Measurements from ENCODE around the gene AGAP1.

AGAP1 gene

GRCh38 chr2:235592836-235593235, 99.0 kb downstream of the AGAP1 start:
- no peak overlapping the region for H3K27ac ChIP-seq (ENCODE audit: low read depth, low read length)
- H3K27me3 ChIP-seq (ENCODE audit: control insufficient read depth in 1 of 2, insufficient read depth in 2 of 2, low read length in 2 of 2), result no peaks in the 10 kb centered on the region
- H3K4me1 ChIP-seq (ENCODE audit: control insufficient read depth in 1 of 2, insufficient read depth in 2 of 2, low read length in 2 of 2), result no peaks in the 10 kb centered on the region
- H3K9me3 ChIP-seq (ENCODE audit: control insufficient read depth in 1 of 2, low read length in 2 of 2), result no peaks in the 10 kb centered on the region
- H3K36me3 ChIP-seq (ENCODE audit: control insufficient read depth in 1 of 2, insufficient read depth in 2 of 2, low read length in 2 of 2), result no peaks in the 10 kb centered on the region
- H3K9ac ChIP-seq (ENCODE audit: low read depth in 1 of 2, low read length in 2 of 2), result no peak overlapping the region
- H3K4me3 ChIP-seq (ENCODE audit: low read depth in 1 of 2, low read length in 2 of 2), result no peak overlapping the region

- H3K9ac ChIP-seq (ENCODE audit: low read depth in 1 of 2, low read length in 2 of 2), result no peak overlapping the region
- H3K4me1 ChIP-seq (ENCODE audit: control insufficient read depth in 1 of 2, insufficient read depth in 2 of 2, low read length in 2 of 2), result peaks cover 0 to under 1% of the 10 kb centered on the region in 2 donors
- no peaks in the 10 kb centered on the region for H3K36me3 ChIP-seq (ENCODE audit: control insufficient read depth in 1 of 2, insufficient read depth in 2 of 2, low read length in 2 of 2)
- no peak overlapping the region for H3K27ac ChIP-seq (ENCODE audit: low read depth, low read length)
- H3K27me3 ChIP-seq (ENCODE audit: control insufficient read depth in 1 of 2, insufficient read depth in 2 of 2, low read length in 2 of 2), result no peaks in the 10 kb centered on the region
- H3K4me3 ChIP-seq (ENCODE audit: low read depth in 1 of 2, low read length in 2 of 2), result no peak overlapping the region
- H3K9me3 ChIP-seq (ENCODE audit: control insufficient read depth in 1 of 2, low read length in 2 of 2), result no peaks in the 10 kb centered on the region
Observed at GRCh38 chr2:235594041-235594440, 100.2 kb downstream of the AGAP1 start.

DNA sequence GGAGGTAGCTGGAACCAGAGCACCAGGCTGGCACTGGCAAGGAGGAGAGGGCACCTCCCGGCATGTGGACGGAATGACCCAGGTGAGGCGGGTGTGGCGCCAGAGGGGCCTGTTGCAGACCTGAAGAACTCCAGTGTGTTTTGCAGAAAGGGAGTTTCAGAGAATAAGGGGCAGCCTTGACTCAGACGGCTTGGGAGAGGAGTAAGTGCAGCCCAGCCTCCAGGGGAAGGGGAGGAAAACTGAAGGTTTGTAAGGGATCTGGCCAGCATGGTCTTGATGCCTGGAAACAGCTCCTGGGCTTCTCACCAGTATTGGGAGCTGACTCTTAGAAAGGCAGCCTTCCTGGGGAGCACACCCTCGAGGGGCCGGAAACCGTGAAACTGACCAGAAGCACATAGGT, 101.1 kb downstream of the AGAP1 start:
- Histone ChIP-seq H3K27ac (ENCODE audit: low read depth, low read length) (no peak overlapping the region), H3K36me3 (ENCODE audit: control insufficient read depth in 1 of 2, insufficient read depth in 2 of 2, low read length in 2 of 2) (no peaks in the 10 kb centered on the region), H3K9me3 (ENCODE audit: control insufficient read depth in 1 of 2, low read length in 2 of 2) (no peaks in the 10 kb centered on the region), H3K27me3 (ENCODE audit: control insufficient read depth in 1 of 2, insufficient read depth in 2 of 2, low read length in 2 of 2) (no peaks in the 10 kb centered on the region), H3K4me3 (ENCODE audit: low read depth in 1 of 2, low read length in 2 of 2) (no peak overlapping the region), H3K4me1 (ENCODE audit: control insufficient read depth in 1 of 2, insufficient read depth in 2 of 2, low read length in 2 of 2) (peaks cover under 1 to 6% of the 10 kb centered on the region in 2 donors), H3K9ac (ENCODE audit: low read depth in 1 of 2, low read length in 2 of 2) (no peak overlapping the region)

GRCh38 chr2:235595422-235596010, 101.7 kb downstream of the AGAP1 start:
- Histone ChIP-seq H3K36me3 (ENCODE audit: control insufficient read depth in 1 of 2, insufficient read depth in 2 of 2, low read length in 2 of 2) (no peaks in the 10 kb centered on the region), H3K9me3 (ENCODE audit: control insufficient read depth in 1 of 2, low read length in 2 of 2) (no peaks in the 10 kb centered on the region), H3K27me3 (ENCODE audit: control insufficient read depth in 1 of 2, insufficient read depth in 2 of 2, low read length in 2 of 2) (no peaks in the 10 kb centered on the region), H3K9ac (ENCODE audit: low read depth in 1 of 2, low read length in 2 of 2) (no peak overlapping the region), H3K4me3 (ENCODE audit: low read depth in 1 of 2, low read length in 2 of 2) (no peak overlapping the region), H3K4me1 (ENCODE audit: control insufficient read depth in 1 of 2, insufficient read depth in 2 of 2, low read length in 2 of 2) (peaks cover 4 to 6% of the 10 kb centered on the region in 2 donors), H3K27ac (ENCODE audit: low read depth, low read length) (no peak overlapping the region)

GRCh38 chr2:235596272-235596671, 102.4 kb downstream of the AGAP1 start:
- peaks cover 4 to 6% of the 10 kb centered on the region in 2 donors for H3K4me1 ChIP-seq (ENCODE audit: control insufficient read depth in 1 of 2, insufficient read depth in 2 of 2, low read length in 2 of 2)
- no peaks in the 10 kb centered on the region for H3K27me3 ChIP-seq (ENCODE audit: control insufficient read depth in 1 of 2, insufficient read depth in 2 of 2, low read length in 2 of 2)
- H3K9ac ChIP-seq (ENCODE audit: low read depth in 1 of 2, low read length in 2 of 2), result no peak overlapping the region
- no peaks in the 10 kb centered on the region for H3K36me3 ChIP-seq (ENCODE audit: control insufficient read depth in 1 of 2, insufficient read depth in 2 of 2, low read length in 2 of 2)
- no peak overlapping the region for H3K27ac ChIP-seq (ENCODE audit: low read depth, low read length)
- no peaks in the 10 kb centered on the region for H3K9me3 ChIP-seq (ENCODE audit: control insufficient read depth in 1 of 2, low read length in 2 of 2)
- H3K4me3 ChIP-seq (ENCODE audit: low read depth in 1 of 2, low read length in 2 of 2), result no peak overlapping the region

GRCh38 chr2:235597081-235597615, 103.3 kb downstream of the AGAP1 start:
- Histone ChIP-seq H3K4me1 (ENCODE audit: control insufficient read depth in 1 of 2, insufficient read depth in 2 of 2, low read length in 2 of 2) (peaks cover 4 to 6% of the 10 kb centered on the region in 2 donors), H3K27me3 (ENCODE audit: control insufficient read depth in 1 of 2, insufficient read depth in 2 of 2, low read length in 2 of 2) (no peaks in the 10 kb centered on the region), H3K36me3 (ENCODE audit: control insufficient read depth in 1 of 2, insufficient read depth in 2 of 2, low read length in 2 of 2) (no peaks in the 10 kb centered on the region), H3K27ac (ENCODE audit: low read depth, low read length) (no peak overlapping the region), H3K9ac (ENCODE audit: low read depth in 1 of 2, low read length in 2 of 2) (no peak overlapping the region), H3K9me3 (ENCODE audit: control insufficient read depth in 1 of 2, low read length in 2 of 2) (no peaks in the 10 kb centered on the region), H3K4me3 (ENCODE audit: low read depth in 1 of 2, low read length in 2 of 2) (no peak overlapping the region)

DNA sequence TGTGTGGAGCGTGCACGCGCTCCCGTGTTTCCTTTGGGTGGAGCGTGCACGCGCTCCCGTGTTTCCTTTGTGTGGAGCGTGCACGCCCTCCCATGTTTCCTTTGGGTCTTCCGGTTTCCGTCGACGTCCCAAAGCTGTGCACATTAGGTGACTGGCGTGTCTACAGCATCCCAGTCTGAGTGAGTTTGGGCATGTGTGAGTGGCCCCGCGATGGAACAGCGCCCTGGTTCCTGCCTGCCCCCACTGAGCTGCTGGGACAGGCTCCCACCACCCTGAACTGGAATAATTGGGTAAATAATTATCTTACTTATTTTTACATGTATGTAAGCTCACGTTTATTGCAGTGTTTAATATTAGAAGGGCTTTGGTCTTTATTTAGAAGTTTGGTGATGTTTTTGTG, 104.2 kb downstream of the AGAP1 start:
- H3K9me3 ChIP-seq (ENCODE audit: control insufficient read depth in 1 of 2, low read length in 2 of 2), result no peaks in the 10 kb centered on the region

DNA sequence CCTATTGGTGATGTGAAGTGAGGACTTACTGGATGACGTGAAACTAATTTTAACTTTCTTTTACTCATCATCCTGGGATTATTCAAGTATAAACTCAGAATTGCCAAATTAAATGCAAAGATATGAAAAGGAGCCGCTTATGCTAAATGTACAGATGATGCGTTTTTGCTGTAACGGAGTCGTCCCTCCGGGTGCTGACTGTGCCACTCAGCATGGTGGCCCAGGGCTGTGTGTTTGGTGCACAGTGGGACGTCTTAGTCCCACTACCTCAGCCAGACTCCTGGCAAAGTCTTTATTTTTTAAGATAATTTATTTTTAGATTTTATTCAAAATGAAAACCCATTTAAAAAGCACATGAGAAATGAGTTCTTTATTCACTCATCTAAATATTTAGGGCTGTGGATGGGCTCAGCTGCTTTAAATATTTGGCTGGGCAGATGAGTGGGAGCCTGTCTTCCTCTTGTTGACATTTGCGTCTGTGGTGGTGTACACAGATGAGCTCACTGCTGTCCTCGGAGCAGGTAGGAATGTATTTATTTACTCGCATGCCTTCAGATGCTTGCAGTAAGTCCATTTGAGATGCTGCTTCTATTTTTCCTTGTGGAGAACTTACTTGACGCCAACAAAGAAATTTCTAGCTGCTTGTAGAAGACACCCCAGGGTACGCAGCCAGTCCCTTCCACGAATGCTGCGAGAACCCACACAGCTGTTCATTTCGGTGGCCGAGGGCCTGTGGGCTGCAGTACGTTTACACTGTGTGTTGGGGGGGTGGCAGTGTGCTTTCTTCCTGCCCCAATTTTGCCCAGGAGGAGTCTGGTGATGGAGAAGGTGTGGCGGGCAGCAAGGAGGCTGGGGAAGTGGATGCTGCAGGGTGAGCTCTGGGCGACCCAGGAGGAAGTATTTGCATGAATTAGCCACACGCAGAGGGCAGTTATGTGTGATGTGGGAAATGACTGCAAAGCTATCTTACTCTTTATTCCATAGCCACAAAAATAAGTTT, 105.0 kb downstream of the AGAP1 start:
- no peaks in the 10 kb centered on the region for H3K9me3 ChIP-seq (ENCODE audit: control insufficient read depth in 1 of 2, low read length in 2 of 2)
- H3K4me1 ChIP-seq (ENCODE audit: control insufficient read depth in 1 of 2, insufficient read depth in 2 of 2, low read length in 2 of 2), result peaks cover 4 to 6% of the 10 kb centered on the region in 2 donors
- H3K9ac ChIP-seq (ENCODE audit: low read depth in 1 of 2, low read length in 2 of 2), result no peak overlapping the region
- H3K4me3 ChIP-seq (ENCODE audit: low read depth in 1 of 2, low read length in 2 of 2), result no peak overlapping the region
- H3K36me3 ChIP-seq (ENCODE audit: control insufficient read depth in 1 of 2, insufficient read depth in 2 of 2, low read length in 2 of 2), result no peaks in the 10 kb centered on the region
- no peaks in the 10 kb centered on the region for H3K27me3 ChIP-seq (ENCODE audit: control insufficient read depth in 1 of 2, insufficient read depth in 2 of 2, low read length in 2 of 2)
- no peak overlapping the region for H3K27ac ChIP-seq (ENCODE audit: low read depth, low read length)

More for the DNA sequence above, 104.2 kb downstream of the AGAP1 start:
- H3K4me3 ChIP-seq (ENCODE audit: low read depth in 1 of 2, low read length in 2 of 2), result no peak overlapping the region
- peaks cover 4 to 6% of the 10 kb centered on the region in 2 donors for H3K4me1 ChIP-seq (ENCODE audit: control insufficient read depth in 1 of 2, insufficient read depth in 2 of 2, low read length in 2 of 2)
- H3K27ac ChIP-seq (ENCODE audit: low read depth, low read length), result no peak overlapping the region
- H3K9ac ChIP-seq (ENCODE audit: low read depth in 1 of 2, low read length in 2 of 2), result no peak overlapping the region
- H3K36me3 ChIP-seq (ENCODE audit: control insufficient read depth in 1 of 2, insufficient read depth in 2 of 2, low read length in 2 of 2), result no peaks in the 10 kb centered on the region
- no peaks in the 10 kb centered on the region for H3K27me3 ChIP-seq (ENCODE audit: control insufficient read depth in 1 of 2, insufficient read depth in 2 of 2, low read length in 2 of 2)

- Histone ChIP-seq H3K27me3 (ENCODE audit: control insufficient read depth in 1 of 2, insufficient read depth in 2 of 2, low read length in 2 of 2) (no peaks in the 10 kb centered on the region), H3K27ac (ENCODE audit: low read depth, low read length) (no peak overlapping the region), H3K36me3 (ENCODE audit: control insufficient read depth in 1 of 2, insufficient read depth in 2 of 2, low read length in 2 of 2) (no peaks in the 10 kb centered on the region), H3K9me3 (ENCODE audit: control insufficient read depth in 1 of 2, low read length in 2 of 2) (no peaks in the 10 kb centered on the region), H3K4me1 (ENCODE audit: control insufficient read depth in 1 of 2, insufficient read depth in 2 of 2, low read length in 2 of 2) (peaks cover 4 to 6% of the 10 kb centered on the region in 2 donors), H3K4me3 (ENCODE audit: low read depth in 1 of 2, low read length in 2 of 2) (no peak overlapping the region), H3K9ac (ENCODE audit: low read depth in 1 of 2, low read length in 2 of 2) (no peak overlapping the region)
Observed at GRCh38 chr2:235599596-235600338, 105.9 kb downstream of the AGAP1 start.

All from duodenal mucosa (tissue), 2 donors.